KOPT-K1 (cell line): ENCODE measurements around the gene STH.

Experiments
- H3K27ac ChIP-seq: fragments of 200-600 bp; sonication (generic); 2 replicates; pipeline ENCODE4 v1.5.1; 2016; ENCODE audit warnings: antibody characterized with exemption, mild to moderate bottlenecking, low read depth, low read length; ENCODE audit not compliant: poor library complexity, severe bottlenecking
- H3K36me3 ChIP-seq: fragments of 200-600 bp; sonication (generic); 2 replicates; pipeline ENCODE4 v1.5.1; 2017; ENCODE audit warnings: antibody characterized with exemption, mild to moderate bottlenecking, low read length, moderate library complexity; ENCODE audit not compliant: insufficient read depth
- H3K9me3 ChIP-seq: fragments of 200-600 bp; sonication (generic); 2 replicates; pipeline ENCODE4 v1.5.1; 2017; ENCODE audit warnings: antibody characterized with exemption, low read length, mild to moderate bottlenecking; ENCODE audit not compliant: insufficient read depth, poor library complexity, severe bottlenecking

The STH gene

GRCh38 chr17:45987706-45988105 lies 11.3 kb upstream of the STH start:
- no peaks in the 10 kb centered on the region for H3K36me3 ChIP-seq

GRCh38 chr17:45989759-45990158 lies 9.3 kb upstream of the STH start:
- Histone ChIP-seq H3K36me3 (no peaks in the 10 kb centered on the region), H3K27ac (no peak overlapping the region), H3K9me3 (no peaks in the 10 kb centered on the region)

More at GRCh38 chr17:45987706-45988105, 11.3 kb upstream of the STH start:
- H3K27ac ChIP-seq, result no peak overlapping the region
- H3K9me3 ChIP-seq, result no peaks in the 10 kb centered on the region

DNA sequence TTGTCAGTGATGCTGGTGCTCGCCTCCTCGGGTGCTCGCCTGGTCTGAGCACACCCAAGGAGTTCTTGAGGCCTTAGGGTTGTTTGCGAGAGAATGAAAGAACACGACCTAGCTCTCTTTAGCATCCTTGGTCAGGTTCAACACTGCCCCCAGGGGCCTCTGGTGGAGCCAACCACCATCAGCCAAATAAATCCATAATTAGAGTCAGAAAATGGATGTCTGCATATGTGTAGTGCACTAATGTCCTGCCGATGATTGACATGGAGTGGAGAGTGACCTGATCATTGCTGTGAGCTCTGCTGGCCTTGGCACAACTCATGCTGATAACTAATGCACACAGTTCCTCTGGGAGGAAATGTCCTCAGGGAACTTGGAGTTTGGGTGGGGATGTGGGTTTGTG lies 8.2 kb upstream of the STH start:
- no peak overlapping the region for H3K27ac ChIP-seq
- H3K36me3 ChIP-seq, result no peaks in the 10 kb centered on the region
- no peaks in the 10 kb centered on the region for H3K9me3 ChIP-seq

- no peak overlapping the region for H3K27ac ChIP-seq
- H3K36me3 ChIP-seq, result no peaks in the 10 kb centered on the region
- H3K9me3 ChIP-seq, result no peaks in the 10 kb centered on the region
These were observed 7.7 kb upstream of the STH start for GRCh38 chr17:45991341-45991740.

- H3K36me3 ChIP-seq, result no peaks in the 10 kb centered on the region
- no peak overlapping the region for H3K27ac ChIP-seq
- H3K9me3 ChIP-seq, result no peaks in the 10 kb centered on the region
These were observed 6.9 kb upstream of the STH start for GRCh38 chr17:45992175-45992574.

DNA sequence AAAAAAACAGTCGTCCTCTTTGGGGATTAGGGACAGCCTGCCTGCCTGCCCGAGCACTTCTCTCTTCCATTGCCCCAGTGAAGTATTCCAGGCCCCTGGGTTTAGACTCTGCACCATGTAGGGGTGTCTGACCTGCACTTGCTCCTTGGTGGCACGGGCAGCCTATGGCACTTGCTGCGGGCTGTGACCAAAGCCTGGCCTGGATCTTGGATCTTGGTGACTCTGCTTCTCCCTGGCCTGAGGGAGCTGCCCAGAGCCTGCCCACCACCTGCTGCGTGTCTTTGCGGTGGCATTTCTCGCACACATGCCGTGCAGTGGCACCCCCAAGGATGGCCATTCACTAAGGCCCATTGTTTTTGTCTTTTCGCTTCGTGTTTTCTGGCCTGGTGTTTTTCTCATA lies 6.1 kb upstream of the STH start:
- Histone ChIP-seq H3K9me3 (no peaks in the 10 kb centered on the region), H3K27ac (no peak overlapping the region), H3K36me3 (no peaks in the 10 kb centered on the region)

DNA sequence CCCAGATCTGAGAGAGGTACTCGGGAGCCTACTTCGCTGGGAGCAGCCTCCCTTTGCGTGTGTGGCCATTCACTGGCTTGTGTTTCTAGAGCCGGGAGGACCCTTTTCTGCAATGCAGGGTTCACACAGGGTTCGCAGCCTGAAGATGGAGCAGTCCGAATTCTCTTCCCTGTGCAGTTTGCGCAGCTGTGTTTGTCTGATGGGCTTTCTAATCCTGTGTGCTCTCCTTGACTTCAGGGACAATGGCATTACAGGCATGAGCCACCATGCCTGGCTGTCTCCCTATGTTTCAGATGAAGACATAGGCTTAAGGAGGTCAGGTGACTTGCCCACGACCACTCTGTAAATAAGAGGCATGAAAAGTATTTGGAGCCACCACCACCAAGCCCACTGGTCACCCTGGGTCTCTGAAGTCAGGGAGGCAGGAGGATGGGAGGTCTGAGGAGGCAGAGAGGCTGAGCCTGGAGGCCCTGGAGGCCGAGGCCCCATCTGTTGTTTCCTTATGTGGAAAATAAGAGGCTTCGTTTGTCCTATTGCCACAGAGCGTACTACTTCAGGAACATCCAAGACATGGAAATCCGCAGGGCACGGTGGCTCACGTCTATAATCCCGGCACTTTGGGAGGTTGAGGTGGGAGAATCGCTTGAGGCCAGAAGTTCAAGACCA lies 5.0 kb upstream of the STH start:
- Histone ChIP-seq H3K27ac (no peak overlapping the region), H3K9me3 (no peaks in the 10 kb centered on the region), H3K36me3 (no peaks in the 10 kb centered on the region)

DNA sequence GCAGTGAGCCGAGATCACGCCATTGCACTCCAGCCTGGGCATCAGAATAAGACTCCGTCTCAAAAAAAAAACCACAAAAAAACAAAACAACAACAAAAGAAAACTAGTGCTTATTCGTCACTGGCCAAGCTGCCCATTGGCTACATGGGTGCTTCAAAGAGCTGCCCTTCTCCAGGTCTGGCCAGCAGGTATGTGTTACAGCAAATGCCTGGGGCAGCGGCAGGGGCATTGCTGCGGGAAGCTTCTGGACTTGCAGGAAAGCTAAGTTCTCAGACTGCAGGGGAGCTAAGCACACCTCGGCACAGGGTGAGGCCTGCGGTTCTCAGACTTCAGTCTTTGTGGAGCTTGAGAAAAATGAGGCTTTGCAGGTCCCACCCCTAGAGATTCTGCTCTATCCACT lies 4.1 kb upstream of the STH start:
- H3K27ac ChIP-seq, result no peak overlapping the region
- no peaks in the 10 kb centered on the region for H3K36me3 ChIP-seq
- H3K9me3 ChIP-seq, result no peaks in the 10 kb centered on the region

DNA sequence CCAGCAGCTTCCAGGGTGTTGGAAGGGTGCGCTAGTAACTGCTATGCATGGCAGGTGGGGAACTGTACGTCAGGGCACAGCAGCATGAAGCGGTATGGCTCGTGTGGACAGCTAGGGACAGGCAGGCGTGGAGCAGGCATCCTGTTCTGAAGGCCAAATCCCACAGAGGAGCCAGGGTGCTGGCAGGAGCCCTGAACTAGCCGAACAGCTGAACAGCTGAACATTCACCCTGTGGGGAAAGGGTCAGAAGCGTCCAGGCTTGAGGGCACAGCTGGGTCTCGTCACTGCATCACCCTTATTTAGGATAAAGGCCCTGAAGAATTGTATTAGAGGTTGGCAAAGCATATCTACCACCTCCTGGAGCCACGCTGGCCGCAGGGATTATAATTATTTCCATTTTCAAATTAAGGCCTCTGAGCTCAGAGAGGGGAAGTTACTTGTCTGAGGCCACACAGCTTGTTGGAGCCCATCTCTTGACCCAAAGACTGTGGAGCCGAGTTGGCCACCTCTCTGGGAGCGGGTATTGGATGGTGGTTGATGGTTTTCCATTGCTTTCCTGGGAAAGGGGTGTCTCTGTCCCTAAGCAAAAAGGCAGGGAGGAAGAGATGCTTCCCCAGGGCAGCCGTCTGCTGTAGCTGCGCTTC lies 3.3 kb upstream of the STH start:
- Histone ChIP-seq H3K36me3 (no peaks in the 10 kb centered on the region), H3K9me3 (no peaks in the 10 kb centered on the region), H3K27ac (no peak overlapping the region)

DNA sequence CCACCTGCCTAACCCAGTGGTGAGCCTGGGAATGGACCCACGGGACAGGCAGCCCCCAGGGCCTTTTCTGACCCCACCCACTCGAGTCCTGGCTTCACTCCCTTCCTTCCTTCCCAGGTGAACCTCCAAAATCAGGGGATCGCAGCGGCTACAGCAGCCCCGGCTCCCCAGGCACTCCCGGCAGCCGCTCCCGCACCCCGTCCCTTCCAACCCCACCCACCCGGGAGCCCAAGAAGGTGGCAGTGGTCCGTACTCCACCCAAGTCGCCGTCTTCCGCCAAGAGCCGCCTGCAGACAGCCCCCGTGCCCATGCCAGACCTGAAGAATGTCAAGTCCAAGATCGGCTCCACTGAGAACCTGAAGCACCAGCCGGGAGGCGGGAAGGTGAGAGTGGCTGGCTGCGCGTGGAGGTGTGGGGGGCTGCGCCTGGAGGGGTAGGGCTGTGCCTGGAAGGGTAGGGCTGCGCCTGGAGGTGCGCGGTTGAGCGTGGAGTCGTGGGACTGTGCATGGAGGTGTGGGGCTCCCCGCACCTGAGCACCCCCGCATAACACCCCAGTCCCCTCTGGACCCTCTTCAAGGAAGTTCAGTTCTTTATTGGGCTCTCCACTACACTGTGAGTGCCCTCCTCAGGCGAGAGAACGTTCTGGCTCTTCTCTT lies 2.6 kb upstream of the STH start:
- Histone ChIP-seq H3K9me3 (no peaks in the 10 kb centered on the region), H3K27ac (no peak overlapping the region), H3K36me3 (no peaks in the 10 kb centered on the region)

DNA sequence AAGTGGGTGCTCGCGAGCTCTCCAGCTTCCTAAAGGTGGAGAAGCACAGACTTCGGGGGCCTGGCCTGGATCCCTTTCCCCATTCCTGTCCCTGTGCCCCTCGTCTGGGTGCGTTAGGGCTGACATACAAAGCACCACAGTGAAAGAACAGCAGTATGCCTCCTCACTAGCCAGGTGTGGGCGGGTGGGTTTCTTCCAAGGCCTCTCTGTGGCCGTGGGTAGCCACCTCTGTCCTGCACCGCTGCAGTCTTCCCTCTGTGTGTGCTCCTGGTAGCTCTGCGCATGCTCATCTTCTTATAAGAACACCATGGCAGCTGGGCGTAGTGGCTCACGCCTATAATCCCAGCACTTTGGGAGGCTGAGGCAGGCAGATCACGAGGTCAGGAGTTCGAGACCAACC lies 1.9 kb upstream of the STH start:
- H3K9me3 ChIP-seq, result no peaks in the 10 kb centered on the region
- H3K27ac ChIP-seq, result no peak overlapping the region
- no peaks in the 10 kb centered on the region for H3K36me3 ChIP-seq

DNA sequence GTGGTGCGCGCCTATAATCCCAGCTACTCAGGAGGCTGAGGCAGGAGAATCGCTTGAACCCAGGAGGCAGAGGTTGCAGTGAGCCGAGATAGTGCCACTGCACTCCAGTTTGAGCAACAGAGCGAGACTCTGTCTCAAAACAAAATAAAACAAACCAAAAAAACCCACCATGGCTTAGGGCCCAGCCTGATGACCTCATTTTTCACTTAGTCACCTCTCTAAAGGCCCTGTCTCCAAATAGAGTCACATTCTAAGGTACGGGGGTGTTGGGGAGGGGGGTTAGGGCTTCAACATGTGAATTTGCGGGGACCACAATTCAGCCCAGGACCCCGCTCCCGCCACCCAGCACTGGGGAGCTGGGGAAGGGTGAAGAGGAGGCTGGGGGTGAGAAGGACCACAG lies 1.4 kb upstream of the STH start:
- no peaks in the 10 kb centered on the region for H3K36me3 ChIP-seq
- no peaks in the 10 kb centered on the region for H3K9me3 ChIP-seq
- H3K27ac ChIP-seq, result no peak overlapping the region

- H3K9me3 ChIP-seq, result no peaks in the 10 kb centered on the region
- H3K36me3 ChIP-seq, result no peaks in the 10 kb centered on the region
- H3K27ac ChIP-seq, result no peak overlapping the region
These were observed 845 bp downstream of the STH start for GRCh38 chr17:45999900-46000290.

GRCh38 chr17:46000292-46000691 lies 1.2 kb downstream of the STH start:
- Histone ChIP-seq H3K9me3 (no peaks in the 10 kb centered on the region), H3K27ac (no peak overlapping the region), H3K36me3 (no peaks in the 10 kb centered on the region)

DNA sequence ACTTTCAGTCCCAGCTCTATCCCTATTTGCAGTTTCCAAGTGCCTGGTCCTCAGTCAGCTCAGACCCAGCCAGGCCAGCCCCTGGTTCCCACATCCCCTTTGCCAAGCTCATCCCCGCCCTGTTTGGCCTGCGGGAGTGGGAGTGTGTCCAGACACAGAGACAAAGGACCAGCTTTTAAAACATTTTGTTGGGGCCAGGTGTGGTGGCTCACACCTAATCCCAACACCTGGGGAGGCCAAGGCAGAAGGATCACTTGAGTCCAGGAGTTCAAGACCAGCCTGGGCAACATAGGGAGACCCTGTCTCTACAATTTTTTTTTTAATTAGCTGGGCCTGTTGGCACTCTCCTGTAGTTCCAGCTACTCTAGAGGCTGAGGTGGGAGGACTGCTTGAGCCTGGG lies 1.7 kb downstream of the STH start:
- H3K36me3 ChIP-seq, result no peaks in the 10 kb centered on the region
- H3K27ac ChIP-seq, result no peak overlapping the region
- H3K9me3 ChIP-seq, result no peaks in the 10 kb centered on the region
